Stimulated activated naive CD8-positive, alpha-beta T cell treated with anti-CD3 and anti-CD28 coated beads, Interleukin-15, Interleukin-2, amounts not matched to agents 100 ng/mL and 50 ng/mL, for 24 hours (primary cell): Measurements from ENCODE around the gene DNAJB1.
"Not testable (repeated sequence)": the region's sequence is repeated elsewhere in the genome, so short reads cannot be mapped to it uniquely, and the experiment has no call there.

ENCODE experiments used
- H3K27ac Mint-ChIP-seq: one replicate; pipeline ENCODE4 v1.8.0; 2021; ENCODE audit warnings: mild to moderate bottlenecking, mixed read lengths
- H3K27me3 Mint-ChIP-seq: one replicate; pipeline ENCODE4 v1.8.0; 2021; ENCODE audit warnings: mixed read lengths
- H3K36me3 Mint-ChIP-seq: one replicate; pipeline ENCODE4 v1.8.0; 2021; ENCODE audit warnings: low read depth, mixed read lengths
- H3K4me1 Mint-ChIP-seq: one replicate; pipeline ENCODE4 v1.8.0; 2021; ENCODE audit warnings: low read depth, mixed read lengths
- H3K4me3 Mint-ChIP-seq: one replicate; pipeline ENCODE4 v1.8.0; 2021; ENCODE audit warnings: mild to moderate bottlenecking, mixed read lengths
- H3K9me3 Mint-ChIP-seq: one replicate; pipeline ENCODE4 v1.8.0; 2021; ENCODE audit warnings: mixed read lengths

DNAJB1 gene

DNA sequence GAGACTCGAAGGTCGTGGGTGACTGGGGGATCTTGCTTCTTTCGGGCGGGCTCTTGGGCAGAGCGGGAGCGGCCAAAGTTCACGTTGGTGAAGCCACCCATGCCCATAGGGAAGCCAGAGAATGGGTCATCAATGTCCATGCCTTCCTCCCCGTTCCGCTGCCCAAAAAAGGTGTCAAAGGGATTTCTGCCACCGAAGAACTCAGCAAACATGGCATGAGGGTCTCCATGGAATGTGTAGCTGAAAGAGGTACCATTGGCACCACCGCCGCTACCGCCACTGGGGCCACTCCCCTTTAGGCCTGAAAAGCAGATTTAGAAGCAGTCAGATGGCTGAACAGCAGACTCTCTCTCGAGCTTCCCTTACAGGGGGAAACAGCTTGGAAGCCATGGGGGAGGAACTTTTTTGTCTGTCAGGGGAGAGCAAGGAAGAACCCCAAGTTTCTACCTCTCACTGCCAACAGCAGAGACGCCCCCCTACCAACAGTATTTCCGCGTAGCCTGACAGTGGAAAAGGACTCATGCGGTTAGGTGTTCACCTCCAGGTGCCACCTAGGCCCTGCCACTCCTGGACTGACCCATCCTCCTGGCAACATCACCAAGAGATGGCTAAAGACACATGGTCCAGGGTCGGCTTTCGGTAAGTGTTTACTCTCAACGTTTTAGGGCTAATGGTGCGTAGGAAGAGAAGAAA is 1.3 kb downstream of the DNAJB1 start:
- peaks cover 55% of the 10 kb centered on the region for H3K4me1 Mint-ChIP-seq
- peak overlapping the region; percentile 90 for H3K27ac Mint-ChIP-seq
- peaks cover 39% of the 10 kb centered on the region for H3K36me3 Mint-ChIP-seq
- H3K27me3 Mint-ChIP-seq: no peaks in the 10 kb centered on the region
- H3K9me3 Mint-ChIP-seq: no peaks in the 10 kb centered on the region
- peak overlapping the region; percentile 90 for H3K4me3 Mint-ChIP-seq

GRCh38 chr19:14516048-14516534 is 2.1 kb downstream of the DNAJB1 start:
- Mint-ChIP-seq H3K4me3 (peak overlapping the region; percentile 90), H3K9me3 (no peaks in the 10 kb centered on the region), H3K4me1 (peaks cover 51% of the 10 kb centered on the region), H3K27me3 (no peaks in the 10 kb centered on the region), H3K36me3 (peaks cover 39% of the 10 kb centered on the region), H3K27ac (peak overlapping the region; percentile 90)

- Mint-ChIP-seq H3K4me3 (peak overlapping the region; percentile 90), H3K27me3 (no peaks in the 10 kb centered on the region), H3K36me3 (peaks cover 39% of the 10 kb centered on the region), H3K9me3 (no peaks in the 10 kb centered on the region), H3K27ac (peak overlapping the region; percentile 90), H3K4me1 (peaks cover 56% of the 10 kb centered on the region)
Observed at GRCh38 chr19:14515501-14516047, 2.6 kb downstream of the DNAJB1 start.

GRCh38 chr19:14514215-14514863 is 3.9 kb downstream of the DNAJB1 start:
- peak overlapping the region; percentile 90 for H3K4me3 Mint-ChIP-seq
- peaks cover 39% of the 10 kb centered on the region for H3K36me3 Mint-ChIP-seq
- H3K4me1 Mint-ChIP-seq: peaks cover 52% of the 10 kb centered on the region
- H3K9me3 Mint-ChIP-seq: no peaks in the 10 kb centered on the region
- H3K27ac Mint-ChIP-seq: peak overlapping the region; percentile 43
- H3K27me3 Mint-ChIP-seq: no peaks in the 10 kb centered on the region

- Mint-ChIP-seq H3K27ac (no peak overlapping the region), H3K4me1 (peaks cover 53% of the 10 kb centered on the region), H3K4me3 (no peak overlapping the region), H3K27me3 (no peaks in the 10 kb centered on the region), H3K9me3 (no peaks in the 10 kb centered on the region), H3K36me3 (peaks cover 39% of the 10 kb centered on the region)
Observed at GRCh38 chr19:14512406-14512961, 5.7 kb downstream of the DNAJB1 start.

GRCh38 chr19:14511229-14511593 is 7.0 kb downstream of the DNAJB1 start:
- no peaks in the 10 kb centered on the region for H3K9me3 Mint-ChIP-seq

GRCh38 chr19:14510311-14511228 is 7.6 kb downstream of the DNAJB1 start:
- Mint-ChIP-seq H3K27ac (peak overlapping the region; percentile 57), H3K9me3 (no peaks in the 10 kb centered on the region), H3K27me3 (no peaks in the 10 kb centered on the region), H3K4me3 (no peak overlapping the region), H3K36me3 (peaks cover 20% of the 10 kb centered on the region), H3K4me1 (peaks cover 58% of the 10 kb centered on the region)

More at GRCh38 chr19:14511229-14511593, 7.0 kb downstream of the DNAJB1 start:
- Mint-ChIP-seq H3K4me3 (no peak overlapping the region), H3K4me1 (peaks cover 58% of the 10 kb centered on the region), H3K36me3 (peaks cover 27% of the 10 kb centered on the region), H3K27me3 (no peaks in the 10 kb centered on the region), H3K27ac (peak overlapping the region; percentile 57)

GRCh38 chr19:14507704-14508542 is 10.3 kb downstream of the DNAJB1 start:
- H3K36me3 Mint-ChIP-seq: no peaks in the 10 kb centered on the region
- H3K27ac Mint-ChIP-seq: peak overlapping the region; percentile 67
- no peaks in the 10 kb centered on the region for H3K27me3 Mint-ChIP-seq
- no peak overlapping the region for H3K4me3 Mint-ChIP-seq
- no peaks in the 10 kb centered on the region for H3K9me3 Mint-ChIP-seq
- peaks cover 50% of the 10 kb centered on the region for H3K4me1 Mint-ChIP-seq

DNA sequence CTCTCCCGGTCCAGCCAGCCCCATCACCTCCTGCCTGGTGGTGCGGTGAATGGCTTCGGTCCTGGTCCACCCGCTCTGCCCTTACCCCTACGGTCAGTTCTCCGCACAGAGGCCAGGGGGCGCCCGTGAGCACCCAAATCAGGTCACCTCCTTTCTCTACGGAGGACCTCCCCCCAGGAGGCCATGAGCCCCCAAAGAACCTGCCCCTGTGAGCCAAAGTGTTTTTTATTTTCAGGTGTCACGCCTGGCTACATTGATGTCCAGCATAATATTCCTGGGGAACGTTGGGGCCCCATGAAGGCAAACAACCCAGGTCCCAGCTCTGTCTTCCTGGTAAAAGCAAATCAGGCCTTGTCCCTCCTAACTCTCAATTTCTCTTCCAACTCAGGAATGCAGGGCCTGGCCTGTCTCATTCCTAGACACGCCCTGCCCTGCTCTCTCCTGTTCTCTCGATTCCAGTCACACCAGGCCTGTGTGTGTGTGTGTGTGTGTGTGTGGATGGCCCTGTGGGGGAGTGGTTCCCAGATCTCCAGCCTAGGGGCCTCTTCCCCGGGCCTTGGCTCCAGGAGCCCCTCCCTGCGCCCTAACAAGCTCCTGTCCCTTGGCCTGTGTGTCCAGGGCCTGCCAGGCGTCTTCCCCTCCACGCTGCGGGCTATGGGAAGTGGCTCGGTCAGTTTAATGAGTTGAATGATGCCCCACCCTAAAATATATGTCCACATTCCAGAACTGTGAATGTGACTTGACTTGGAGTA is 12.5 kb downstream of the DNAJB1 start:
- Mint-ChIP-seq H3K4me1 (peaks cover 42% of the 10 kb centered on the region), H3K27me3 (no peaks in the 10 kb centered on the region), H3K27ac (peak overlapping the region; percentile 71), H3K9me3 (no peaks in the 10 kb centered on the region), H3K4me3 (no peak overlapping the region), H3K36me3 (no peaks in the 10 kb centered on the region)

DNA sequence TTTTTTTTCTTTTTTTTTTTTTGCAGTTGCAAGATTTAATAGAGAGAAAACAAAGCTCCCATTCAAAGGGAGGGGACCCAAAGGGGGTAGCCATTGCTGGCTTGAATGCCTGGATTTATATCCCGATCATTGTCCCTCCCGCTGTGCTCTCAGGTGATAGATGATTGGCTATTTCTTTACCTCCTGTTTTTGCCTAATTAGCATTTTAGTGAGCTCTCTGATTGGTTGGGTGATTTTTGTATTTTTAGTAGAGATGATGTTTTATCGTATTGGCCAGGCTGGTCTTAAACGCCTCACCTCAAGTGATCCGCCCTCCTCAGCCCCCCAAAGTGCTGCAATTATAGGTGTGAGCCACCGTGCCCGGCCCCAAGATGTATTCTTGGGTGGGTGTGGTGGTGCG is 13.6 kb downstream of the DNAJB1 start:
- H3K4me3 Mint-ChIP-seq, H3K27ac Mint-ChIP-seq, H3K9me3 Mint-ChIP-seq, H3K27me3 Mint-ChIP-seq, H3K36me3 Mint-ChIP-seq: not testable (repeated sequence)
- H3K4me1 Mint-ChIP-seq: peaks cover 35% of the 10 kb centered on the region

GRCh38 chr19:14503285-14503684 is 14.9 kb downstream of the DNAJB1 start:
- Mint-ChIP-seq H3K27ac (no peak overlapping the region), H3K36me3 (no peaks in the 10 kb centered on the region), H3K4me1 (peaks cover 29% of the 10 kb centered on the region), H3K4me3 (no peak overlapping the region), H3K27me3 (no peaks in the 10 kb centered on the region), H3K9me3 (no peaks in the 10 kb centered on the region)

- Mint-ChIP-seq H3K4me1 (peaks cover 24% of the 10 kb centered on the region), H3K4me3 (no peak overlapping the region), H3K36me3 (no peaks in the 10 kb centered on the region), H3K27ac (no peak overlapping the region), H3K27me3 (no peaks in the 10 kb centered on the region), H3K9me3 (no peaks in the 10 kb centered on the region)
Observed at GRCh38 chr19:14502334-14503092, 15.7 kb downstream of the DNAJB1 start.
